Left lung (tissue), 14 donors: ENCODE data around the gene HOOK2. TPM values are rescaled to one million over a fixed set of nuclear protein-coding genes. Genes with fewer than 3 reads are reported as not detected.
"Not testable (repeated sequence)": the region's sequence is repeated elsewhere in the genome, so short reads cannot be mapped to it uniquely, and the experiment has no call there.

Source experiments
- ATAC-seq: fragments of 200-7000 bp; cut with Tn5 transposase; one replicate; pipeline ENCODE4 v1.9.1; 2020; ENCODE audit warnings: moderate library complexity
- DNase-seq, 4 donors: peaks; one replicate each; pipeline ENCODE4 v3.0.0-alpha.2; 2013 to 2020
- H3K27ac ChIP-seq, 2 donors: fragments of 200-600 bp; sonication (generic) in 1 of 2; one replicate each; pipeline versions ENCODE4 v1.5.0 to v1.8.0; 2020 to 2021
- H3K27me3 ChIP-seq, 2 donors: fragments of 200-600 bp; sonication (generic) in 1 of 2; one replicate each; pipeline versions ENCODE4 v1.5.0 to v1.8.0; 2020 to 2021
- H3K36me3 ChIP-seq, 2 donors: fragments of 200-600 bp; sonication (generic) in 1 of 2; one replicate each; pipeline versions ENCODE4 v1.5.0 to v1.8.0; 2020 to 2021
- H3K4me1 ChIP-seq, 2 donors: fragments of 200-600 bp; one replicate each; pipeline ENCODE4 v1.8.0; 2021
- H3K4me3 ChIP-seq, 2 donors: fragments of 200-600 bp; sonication (generic) in 1 of 2; one replicate each; pipeline versions ENCODE4 v1.5.0 to v1.8.0; 2020 to 2021; ENCODE audit warnings: mild to moderate bottlenecking in 1 of 2
- H3K9me3 ChIP-seq, 2 donors: fragments of 200-600 bp; sonication (generic) in 1 of 2; one replicate each; pipeline versions ENCODE4 v1.5.0 to v1.8.0; 2020 to 2021
- CTCF ChIP-seq, 2 donors: fragments of 200-600 bp; sonication (generic) in 1 of 2; IDR thresholded peaks; one replicate each; pipeline versions ENCODE4 v1.5.0 to v1.8.0; 2021; ENCODE audit warnings: antibody characterized with exemption in 2 of 2
- intact Hi-C, 2 donors: fragments of 100-400 bp; cut with DNase I; formaldehyde crosslinking; loops; one replicate each; pipeline versions ENCODE4 v1.11.2 to v1.14.2; 2022
- long read RNA-seq, 12 donors: library from polyadenylated mRNA in 2 of 12; unstranded in 2 of 12; transcript quantifications; one replicate each; pipeline ENCODE4 v2.0.0 and lab custom pipeline, GENCODE V29; 2019 to 2026
- polyA plus RNA-seq, 6 donors: library from polyadenylated mRNA; unstranded; fragments of 120-200 nt; gene quantifications; one replicate each; pipeline ENCODE4 v1.2.1, GENCODE V29; 2013; ENCODE audit not compliant: insufficient read length in 6 of 6
- total RNA-seq, 2 donors: library from RNA; stranded (reverse); fragmentation: NEBNext Ultra II Directional; extraction: Animal tissue kit (Norgen Biotek cat#: 25700); gene quantifications; one replicate each; pipeline ENCODE4 v1.2.1, GENCODE V29; 2021
- donor health status: DM: no; HTN: yes; CAD: no.
- donor health status: DM: no; HTN: no; CAD: no.

Gene HOOK2, protein sequence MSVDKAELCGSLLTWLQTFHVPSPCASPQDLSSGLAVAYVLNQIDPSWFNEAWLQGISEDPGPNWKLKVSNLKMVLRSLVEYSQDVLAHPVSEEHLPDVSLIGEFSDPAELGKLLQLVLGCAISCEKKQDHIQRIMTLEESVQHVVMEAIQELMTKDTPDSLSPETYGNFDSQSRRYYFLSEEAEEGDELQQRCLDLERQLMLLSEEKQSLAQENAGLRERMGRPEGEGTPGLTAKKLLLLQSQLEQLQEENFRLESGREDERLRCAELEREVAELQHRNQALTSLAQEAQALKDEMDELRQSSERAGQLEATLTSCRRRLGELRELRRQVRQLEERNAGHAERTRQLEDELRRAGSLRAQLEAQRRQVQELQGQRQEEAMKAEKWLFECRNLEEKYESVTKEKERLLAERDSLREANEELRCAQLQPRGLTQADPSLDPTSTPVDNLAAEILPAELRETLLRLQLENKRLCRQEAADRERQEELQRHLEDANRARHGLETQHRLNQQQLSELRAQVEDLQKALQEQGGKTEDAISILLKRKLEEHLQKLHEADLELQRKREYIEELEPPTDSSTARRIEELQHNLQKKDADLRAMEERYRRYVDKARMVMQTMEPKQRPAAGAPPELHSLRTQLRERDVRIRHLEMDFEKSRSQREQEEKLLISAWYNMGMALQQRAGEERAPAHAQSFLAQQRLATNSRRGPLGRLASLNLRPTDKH
- 10 to 100 TPM; 57.7 to 57.9 TPM for total RNA-seq
- polyA plus RNA-seq: 10 to 100 TPM; 59.8 to 91.2 (median 78.8) TPM
- long read RNA-seq, donor 1, transcript HOOK2-210 (3 exons, 890 nt): major isoform, 14 of 111 reads
- long read RNA-seq, donor 1, partial matches to known transcripts: 51 of 111 reads
- long read RNA-seq, donor 1, other reads (novel, unspliced or antisense): 38 of 111 reads
- long read RNA-seq, donor 2, partial matches to known transcripts: 0 of 10 reads
- long read RNA-seq, donor 2, other reads (novel, unspliced or antisense): 0 of 10 reads
- long read RNA-seq, donor 3, transcript HOOK2-201 (22 exons, 2,603 nt): major isoform, 7 of 91 reads
- long read RNA-seq, donor 3, partial matches to known transcripts: 41 of 91 reads
- long read RNA-seq, donor 3, other reads (novel, unspliced or antisense): 39 of 91 reads
- long read RNA-seq, donor 4, transcript HOOK2-201 (22 exons, 2,603 nt): minor isoform, 6 of 37 reads
- long read RNA-seq, donor 4, transcript HOOK2-210 (3 exons, 890 nt): major isoform, 16 of 37 reads
- long read RNA-seq, donor 4, partial matches to known transcripts: 3 of 37 reads
- long read RNA-seq, donor 4, other reads (novel, unspliced or antisense): 10 of 37 reads
- long read RNA-seq, donor 5, transcript HOOK2-210 (3 exons, 890 nt): major isoform, 6 of 75 reads
- long read RNA-seq, donor 5, partial matches to known transcripts: 28 of 75 reads
- long read RNA-seq, donor 5, other reads (novel, unspliced or antisense): 34 of 75 reads
- long read RNA-seq, donor 6, transcript HOOK2-210 (3 exons, 890 nt): major isoform, 5 of 59 reads
- long read RNA-seq, donor 6, partial matches to known transcripts: 22 of 59 reads
- long read RNA-seq, donor 6, other reads (novel, unspliced or antisense): 29 of 59 reads
- long read RNA-seq, donor 7, transcript HOOK2-201 (22 exons, 2,603 nt): major isoform, 5 of 47 reads
- long read RNA-seq, donor 7, transcript HOOK2-210 (3 exons, 890 nt): major isoform, 5 of 47 reads
- long read RNA-seq, donor 7, partial matches to known transcripts: 12 of 47 reads
- long read RNA-seq, donor 7, other reads (novel, unspliced or antisense): 24 of 47 reads
- long read RNA-seq, donor 8, transcript HOOK2-210 (3 exons, 890 nt): major isoform, 9 of 1,151 reads
- long read RNA-seq, donor 8, partial matches to known transcripts: 983 of 1,151 reads
- long read RNA-seq, donor 8, other reads (novel, unspliced or antisense): 150 of 1,151 reads
- long read RNA-seq, donor 9, partial matches to known transcripts: 89 of 89 reads
- long read RNA-seq, donor 9, other reads (novel, unspliced or antisense): 0 of 89 reads
- long read RNA-seq, donor 10, transcript HOOK2-210 (3 exons, 890 nt): major isoform, 32 of 49 reads
- long read RNA-seq, donor 10, partial matches to known transcripts: 4 of 49 reads
- long read RNA-seq, donor 10, other reads (novel, unspliced or antisense): 7 of 49 reads
- long read RNA-seq, donor 11: 0 reads
- long read RNA-seq, donor 12, transcript HOOK2-210 (3 exons, 890 nt): major isoform, 5 of 15 reads
- long read RNA-seq, donor 12, partial matches to known transcripts: 9 of 15 reads
- long read RNA-seq, donor 12, other reads (novel, unspliced or antisense): 0 of 15 reads

- H3K4me3 ChIP-seq: peak within 1 kb of the TSS; percentile 55 to 61
- intact Hi-C loops: no loop called here
- H3K27me3 ChIP-seq: no peaks in the 10 kb centered on the region
- peaks cover 10 to 51% of the 10 kb centered on the region in 2 donors for H3K4me1 ChIP-seq
- H3K36me3 ChIP-seq: peaks cover 0 to 7% of the 10 kb centered on the region in 2 donors
- no peak for TF ChIP-seq CTCF (IDR thresholded peaks at IDR 0.05)
- peak within 1 kb of the TSS; percentile 75 to 87 for H3K27ac ChIP-seq
- no peaks in the 10 kb centered on the region for H3K9me3 ChIP-seq
- DNase-seq (peak in 3 of 4 donors; percentile 90 to 96 (median 93)), ATAC-seq (peak; percentile 71)
Measured at GRCh38 chr19:12774588-12775555, at the start of gene HOOK2. Gene HOOK2 (minus strand): TSS chr19:12775552. CDS start chr19:12775449, 103 bp downstream.

- no peak overlapping the region for H3K4me3 ChIP-seq
- intact Hi-C loops: no loop called here
- DNase-seq (no peak), ATAC-seq (no peak)
- no peaks in the 10 kb centered on the region for H3K36me3 ChIP-seq
- H3K27ac ChIP-seq: no peak overlapping the region
- H3K27me3 ChIP-seq: peaks cover 0 to 40% of the 10 kb centered on the region in 2 donors
- peaks cover 0 to 3% of the 10 kb centered on the region in 2 donors for H3K9me3 ChIP-seq
- peaks cover 0 to 4% of the 10 kb centered on the region in 2 donors for H3K4me1 ChIP-seq
- no peak for TF ChIP-seq CTCF (IDR thresholded peaks at IDR 0.05)
Measured at GRCh38 chr19:12821761-12822160, 46.4 kb upstream of the HOOK2 start.

GRCh38 chr19:12817810-12818209, 42.5 kb upstream of the HOOK2 start:
- DNase-seq, H3K9me3 ChIP-seq, H3K4me1 ChIP-seq, H3K27me3 ChIP-seq, H3K27ac ChIP-seq, ATAC-seq, H3K4me3 ChIP-seq, intact Hi-C loops: not testable (repeated sequence)
- peaks cover 0 to 18% of the 10 kb centered on the region in 2 donors for H3K36me3 ChIP-seq

DNA sequence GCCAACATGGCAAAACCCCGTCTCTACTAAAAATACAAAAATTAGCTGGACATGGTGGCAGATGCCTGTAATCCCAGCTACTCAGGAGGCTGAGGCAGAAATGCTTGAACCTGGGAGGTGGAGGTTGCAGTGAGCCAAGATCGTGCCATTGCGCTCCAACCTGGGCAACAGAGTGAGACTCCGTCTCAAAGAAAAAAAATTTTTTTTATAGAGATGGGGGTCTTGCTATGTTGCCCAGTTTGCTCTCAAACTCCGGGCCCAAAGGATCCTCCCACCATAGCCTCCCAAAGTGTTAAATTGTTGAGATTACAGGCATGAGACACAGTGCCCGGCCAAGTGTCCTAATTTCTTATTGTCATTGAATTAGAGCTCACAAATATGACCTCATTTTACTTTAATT, 41.8 kb upstream of the HOOK2 start:
- ATAC-seq, intact Hi-C loops, H3K4me1 ChIP-seq, H3K4me3 ChIP-seq, H3K27me3 ChIP-seq, H3K27ac ChIP-seq, H3K9me3 ChIP-seq, DNase-seq: not testable (repeated sequence)
- peaks cover 0 to 19% of the 10 kb centered on the region in 2 donors for H3K36me3 ChIP-seq
